SU-DHL-6 (cell line): ENCODE measurements around the gene PLIN5.

ENCODE experiments used
- H2AFZ ChIP-seq: fragments of 200-600 bp; sonication (generic); 2 replicates; pipeline ENCODE4 v1.6.1; 2014; ENCODE audit warnings: low read depth, mild to moderate bottlenecking, moderate library complexity, mixed read lengths, antibody characterized with exemption, low read length; ENCODE audit not compliant: severe bottlenecking
- H3F3A ChIP-seq: fragments of 200-600 bp; shearing (Covaris generic); 2 replicates; pipeline ENCODE4 v1.6.0; 2016; ENCODE audit warnings: antibody characterized with exemption, mild to moderate bottlenecking; ENCODE audit not compliant: insufficient read depth
- H3K27ac ChIP-seq: fragments of 200-600 bp; sonication (generic); 2 replicates; pipeline ENCODE4 v1.5.1; 2016; ENCODE audit warnings: low read depth, mild to moderate bottlenecking, low read length, moderate library complexity, mixed read lengths
- H3K27me3 ChIP-seq: fragments of 200-600 bp; sonication (generic), shearing (Covaris generic); 2 replicates; pipeline ENCODE4 v1.6.0; 2014; ENCODE audit warnings: mild to moderate bottlenecking, low read length
- H3K36me3 ChIP-seq: fragments of 200-600 bp; sonication (generic); 2 replicates; pipeline ENCODE4 v1.6.1; 2014; ENCODE audit warnings: mild to moderate bottlenecking, low read length, mixed read lengths
- H3K4me2 ChIP-seq: fragments of 300-600, 200-600 bp; shearing (Covaris generic), sonication (generic); 2 replicates; pipeline ENCODE4 v1.6.0; 2014; ENCODE audit warnings: low read length, low read depth, mild to moderate bottlenecking; ENCODE audit not compliant: poor library complexity, severe bottlenecking
- H3K4me3 ChIP-seq: fragments of 200-600 bp; sonication (generic); 2 replicates; pipeline ENCODE4 v1.5.1; 2014; ENCODE audit warnings: antibody characterized with exemption, low read length, mild to moderate bottlenecking, mixed read lengths; ENCODE audit not compliant: insufficient read depth, poor library complexity, severe bottlenecking
- H3K79me2 ChIP-seq: fragments of 200-600 bp; sonication (generic); 2 replicates; pipeline ENCODE4 v1.6.1; 2014; ENCODE audit warnings: mild to moderate bottlenecking, low read length, moderate library complexity; ENCODE audit not compliant: insufficient read depth
- H3K9ac ChIP-seq: fragments of 200-600 bp; sonication (generic); 2 replicates; pipeline ENCODE4 v1.7.0; 2014; ENCODE audit warnings: mild to moderate bottlenecking, low read length
- H3K9me2 ChIP-seq: fragments of 200-600 bp; sonication (generic); replicated peaks from 2 replicates; pipeline ENCODE4 v1.6.1; 2014; ENCODE audit warnings: low read length; ENCODE audit not compliant: insufficient read depth
- H3K9me3 ChIP-seq: fragments of 200-600 bp; sonication (generic); 2 replicates; pipeline ENCODE4 v1.6.1; 2014; ENCODE audit warnings: low read length, mixed read lengths; ENCODE audit not compliant: insufficient read depth
- H4K20me1 ChIP-seq: fragments of 200-600 bp; sonication (generic); 2 replicates; pipeline ENCODE4 v1.6.1; 2014; ENCODE audit warnings: low read depth, mild to moderate bottlenecking, antibody characterized with exemption, low read length, moderate library complexity, mixed read lengths
- CTCF ChIP-seq: fragments of 200-600 bp; sonication (generic); IDR thresholded peaks from one replicate; pipeline ENCODE4 v1.5.1; 2017; ENCODE audit warnings: antibody characterized with exemption, mild to moderate bottlenecking, low read length, moderate library complexity; ENCODE audit not compliant: insufficient read depth, poor library complexity, severe bottlenecking
- EZH2phosphoT487 ChIP-seq: fragments of 200-600 bp; sonication (generic), shearing (Covaris generic); conservative IDR thresholded peaks from 2 replicates; pipeline ENCODE4 v1.6.1; 2018; ENCODE audit warnings: mild to moderate bottlenecking, antibody characterized with exemption, low read length, moderate library complexity, mixed read lengths

PLIN5 gene

GRCh38 chr19:4556597-4557127 lies 21.6 kb upstream of the PLIN5 start:
- H3K4me3 ChIP-seq: no peak overlapping the region
- no peaks in the 10 kb centered on the region for H3K79me2 ChIP-seq
- no peak overlapping the region for H3K27ac ChIP-seq
- no peaks in the 10 kb centered on the region for H3K9me3 ChIP-seq
- no peaks in the 10 kb centered on the region for H3K36me3 ChIP-seq
- no peak overlapping the region for H2AFZ ChIP-seq
- H3K4me2 ChIP-seq: no peak overlapping the region
- H3K9me2 ChIP-seq: no peaks in the 10 kb centered on the region
- no peak for TF ChIP-seq CTCF
- TF ChIP-seq EZH2phosphoT487: no peak
- no peaks in the 10 kb centered on the region for H3F3A ChIP-seq
- H4K20me1 ChIP-seq: no peaks in the 10 kb centered on the region
- no peak overlapping the region for H3K9ac ChIP-seq
- H3K27me3 ChIP-seq: no peaks in the 10 kb centered on the region

- Histone ChIP-seq H3K27me3 (no peaks in the 10 kb centered on the region), H3K36me3 (no peaks in the 10 kb centered on the region), H3K4me3 (no peak overlapping the region), H3K27ac (no peak overlapping the region), H3K9ac (no peak overlapping the region), H3K4me2 (no peak overlapping the region), H3K9me3 (no peaks in the 10 kb centered on the region), H3K79me2 (no peaks in the 10 kb centered on the region), H3K9me2 (no peaks in the 10 kb centered on the region), H3F3A (no peaks in the 10 kb centered on the region), H2AFZ (no peak overlapping the region), H4K20me1 (no peaks in the 10 kb centered on the region)
- TF ChIP-seq EZH2phosphoT487 (no peak), CTCF (no peak)
Observed at GRCh38 chr19:4555657-4556561, 20.9 kb upstream of the PLIN5 start.

- H3K36me3 ChIP-seq: no peaks in the 10 kb centered on the region
- no peaks in the 10 kb centered on the region for H3K9me2 ChIP-seq
- no peak overlapping the region for H3K4me2 ChIP-seq
- TF ChIP-seq EZH2phosphoT487 (no peak), CTCF (no peak)
- no peaks in the 10 kb centered on the region for H3K9me3 ChIP-seq
- H3K27me3 ChIP-seq: no peaks in the 10 kb centered on the region
- no peak overlapping the region for H3K9ac ChIP-seq
- H3K27ac ChIP-seq: no peak overlapping the region
- H3F3A ChIP-seq: no peaks in the 10 kb centered on the region
- no peak overlapping the region for H3K4me3 ChIP-seq
- no peak overlapping the region for H2AFZ ChIP-seq
- no peaks in the 10 kb centered on the region for H3K79me2 ChIP-seq
- H4K20me1 ChIP-seq: no peaks in the 10 kb centered on the region
Observed at GRCh38 chr19:4554717-4555116, 19.7 kb upstream of the PLIN5 start.
